ENCODE results near the gene GFER.

DNA sequence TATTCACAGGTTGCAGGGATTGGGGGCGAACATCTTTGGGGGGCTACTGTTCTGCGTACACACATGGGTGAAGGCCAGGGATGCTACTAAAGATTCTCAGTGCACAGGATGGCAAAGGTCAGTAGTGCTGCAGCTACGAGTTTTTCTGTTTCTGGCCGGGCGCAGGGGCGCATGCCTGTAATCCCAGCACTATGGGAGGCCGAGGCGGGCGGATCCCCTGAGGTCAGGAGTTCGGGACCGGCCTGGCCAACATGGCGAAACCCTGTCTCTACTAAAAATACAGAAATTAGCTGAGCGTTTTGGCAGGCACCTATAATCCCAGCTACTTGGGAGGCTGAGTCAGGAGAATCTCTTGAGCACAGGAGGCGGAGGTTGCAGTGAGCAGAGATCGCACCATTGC is 29.5 kb downstream of the GFER start:
- TF ChIP-seq, protein P1, sequence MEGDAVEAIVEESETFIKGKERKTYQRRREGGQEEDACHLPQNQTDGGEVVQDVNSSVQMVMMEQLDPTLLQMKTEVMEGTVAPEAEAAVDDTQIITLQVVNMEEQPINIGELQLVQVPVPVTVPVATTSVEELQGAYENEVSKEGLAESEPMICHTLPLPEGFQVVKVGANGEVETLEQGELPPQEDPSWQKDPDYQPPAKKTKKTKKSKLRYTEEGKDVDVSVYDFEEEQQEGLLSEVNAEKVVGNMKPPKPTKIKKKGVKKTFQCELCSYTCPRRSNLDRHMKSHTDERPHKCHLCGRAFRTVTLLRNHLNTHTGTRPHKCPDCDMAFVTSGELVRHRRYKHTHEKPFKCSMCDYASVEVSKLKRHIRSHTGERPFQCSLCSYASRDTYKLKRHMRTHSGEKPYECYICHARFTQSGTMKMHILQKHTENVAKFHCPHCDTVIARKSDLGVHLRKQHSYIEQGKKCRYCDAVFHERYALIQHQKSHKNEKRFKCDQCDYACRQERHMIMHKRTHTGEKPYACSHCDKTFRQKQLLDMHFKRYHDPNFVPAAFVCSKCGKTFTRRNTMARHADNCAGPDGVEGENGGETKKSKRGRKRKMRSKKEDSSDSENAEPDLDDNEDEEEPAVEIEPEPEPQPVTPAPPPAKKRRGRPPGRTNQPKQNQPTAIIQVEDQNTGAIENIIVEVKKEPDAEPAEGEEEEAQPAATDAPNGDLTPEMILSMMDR (IDR thresholded peaks at IDR 0.05), result no peak
- TF ChIP-seq POLR2A (IDR thresholded peaks at IDR 0.05), result no peak

Data from body of pancreas (tissue), 4 donors.